AG08396 (cell line): Measurements from ENCODE around the gene PIGL.

ENCODE experiments used
- DNase-seq: peaks from one replicate; pipeline ENCODE4 v3.0.0; 2012; ENCODE audit warnings: low spot score, mixed read lengths

Gene PIGL

DNA sequence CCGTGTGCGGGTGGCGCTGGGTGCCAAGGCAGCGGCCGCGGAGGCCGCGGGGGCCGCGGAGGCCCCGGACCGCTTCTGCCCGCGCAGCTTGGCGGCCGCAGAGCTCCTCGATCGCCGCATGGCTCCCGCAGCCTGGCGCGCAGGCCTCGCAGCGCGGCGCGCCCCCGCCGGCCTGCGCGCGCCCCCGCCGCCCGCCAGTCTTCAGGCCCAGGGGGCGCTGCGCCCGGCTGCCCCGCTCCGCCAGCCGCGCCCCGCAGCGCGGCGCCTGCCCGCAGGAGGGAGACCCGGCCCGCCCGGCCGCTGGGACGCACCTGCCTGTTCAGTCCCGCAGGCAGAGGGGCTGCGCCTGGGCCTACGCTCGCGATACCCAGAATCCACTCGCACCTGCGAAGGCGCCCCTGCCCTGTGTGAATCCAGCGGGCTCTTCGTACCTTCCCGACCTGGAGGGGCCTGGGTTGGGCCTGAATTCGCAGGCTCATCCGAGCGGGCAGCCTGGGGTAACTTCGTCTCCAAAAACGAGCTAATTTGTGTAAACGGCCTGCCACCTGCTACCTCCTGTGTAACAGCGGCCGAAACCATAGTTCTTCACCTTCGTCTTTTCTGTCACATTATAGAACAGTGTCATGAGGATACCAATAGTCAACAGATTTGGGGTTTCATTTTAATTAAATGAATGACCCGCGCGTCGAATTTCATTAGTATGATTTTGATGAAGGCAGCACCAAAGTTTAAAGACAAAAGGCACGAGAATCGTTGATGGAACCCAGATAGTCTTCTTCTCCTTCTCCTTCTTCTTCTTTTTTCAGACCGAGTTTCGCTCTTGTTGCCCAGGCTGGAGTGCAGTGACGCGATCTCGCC is 136.5 kb downstream of the PIGL start, which contains the start of gene CENPV:
CENPV (minus strand) TSS at position 153 of the 858 bp plus-strand sequence; CDS start at position 120, 33 bp downstream.
- peak; percentile 86 for DNase-seq

DNA sequence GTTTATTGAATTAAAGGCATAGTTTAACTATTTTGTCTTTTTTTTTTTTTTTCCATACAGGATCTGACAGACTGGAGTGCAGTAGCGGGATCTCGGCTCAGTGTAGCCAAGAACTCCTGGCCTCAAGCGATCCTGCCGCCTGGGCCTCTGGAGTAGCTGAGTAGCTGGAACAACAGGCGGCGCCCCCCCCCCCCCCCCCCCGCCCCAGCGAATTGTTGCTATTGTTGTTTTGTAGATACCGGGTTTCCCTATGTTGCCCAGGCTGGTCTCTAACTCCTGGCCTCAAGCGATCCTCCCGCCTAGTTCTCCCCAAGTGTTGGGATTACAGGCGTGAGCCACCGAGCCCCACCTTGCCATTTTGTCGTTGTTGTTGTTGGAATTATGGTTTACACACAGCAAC is 137.6 kb downstream of the PIGL start:
- no peak for DNase-seq

GRCh38 chr17:16358394-16358793 is 141.4 kb downstream of the PIGL start:
- DNase-seq, result no peak

GRCh38 chr17:16361874-16362273 is 144.9 kb downstream of the PIGL start:
- DNase-seq, result no peak

- peak; percentile 62 for DNase-seq
Observed at GRCh38 chr17:16363749-16364536, 146.9 kb downstream of the PIGL start.

- DNase-seq, result no peak
Observed at GRCh38 chr17:16364625-16365024, 147.6 kb downstream of the PIGL start.

- DNase-seq, result peak; percentile 29
Observed at GRCh38 chr17:16371742-16372141, 154.7 kb downstream of the PIGL start.

DNA sequence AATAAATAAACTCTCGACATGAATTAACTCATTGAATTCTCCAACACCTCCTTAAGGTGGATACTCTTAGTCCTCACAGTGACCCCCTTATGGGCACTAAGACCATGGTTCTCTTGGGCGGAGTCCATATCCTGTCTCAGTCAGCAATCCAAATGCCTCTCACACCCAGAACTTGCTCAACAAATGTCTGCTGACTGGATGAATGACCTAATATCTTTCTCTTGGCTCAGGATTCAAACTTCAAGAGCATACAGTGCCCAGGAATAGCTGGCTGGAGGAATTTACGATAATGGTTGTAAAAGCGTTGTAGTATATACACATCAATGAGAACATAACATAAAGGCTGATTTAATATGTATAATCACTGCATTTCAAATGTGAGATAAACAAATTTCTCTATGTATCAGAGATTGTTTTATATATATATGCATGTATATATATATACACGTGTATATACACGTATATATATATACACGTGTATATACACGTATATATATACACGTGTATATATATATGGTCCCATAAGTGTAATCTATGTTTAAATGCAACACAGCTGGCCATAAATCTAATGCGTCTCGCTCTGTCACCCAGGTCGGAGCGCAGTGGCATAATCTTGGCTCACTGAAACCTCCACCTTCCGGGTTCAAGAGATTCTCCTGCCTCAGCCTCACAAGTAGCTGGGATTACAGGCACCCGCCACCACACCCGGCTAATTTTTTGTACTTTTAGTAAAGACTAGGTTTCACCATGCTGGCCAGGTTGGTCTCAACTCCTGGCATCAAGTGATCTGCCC is 157.3 kb downstream of the PIGL start:
- peak; percentile 68 for DNase-seq
